ENCODE results near the gene CDH11.

Gene CDH11

GRCh38 chr16:65021852-65022595 is 99.8 kb downstream of the CDH11 start:
- no peaks in the 10 kb centered on the region for H3K9me3 ChIP-seq
- in situ Hi-C loops (cut with MboI; ENCODE audit: low sequenced_read_pairs): no loop called here
- H3K4me3 ChIP-seq: no peak overlapping the region
- no peaks in the 10 kb centered on the region for H3K4me1 ChIP-seq
- no peaks in the 10 kb centered on the region for H3K36me3 ChIP-seq (replicated peaks)
- no peaks in the 10 kb centered on the region for H3K27me3 ChIP-seq (ENCODE audit: low read depth)
- DNase-seq (ENCODE audit: low spot score in 2 of 2): no peak

- no peaks in the 10 kb centered on the region for H3K4me1 ChIP-seq
- no peaks in the 10 kb centered on the region for H3K9me3 ChIP-seq
- H3K4me3 ChIP-seq: no peak overlapping the region
- no peaks in the 10 kb centered on the region for H3K36me3 ChIP-seq (replicated peaks)
- no peaks in the 10 kb centered on the region for H3K27me3 ChIP-seq (ENCODE audit: low read depth)
- no peak for DNase-seq (ENCODE audit: low spot score in 2 of 2)
- in situ Hi-C loops (cut with MboI; ENCODE audit: low sequenced_read_pairs): no loop called here
Observed at GRCh38 chr16:65016754-65017153, 105.1 kb downstream of the CDH11 start.

GRCh38 chr16:65015599-65015998 is 106.3 kb downstream of the CDH11 start:
- Histone ChIP-seq H3K4me1 (no peaks in the 10 kb centered on the region), H3K36me3 (replicated peaks) (no peaks in the 10 kb centered on the region), H3K4me3 (no peak overlapping the region), H3K9me3 (no peaks in the 10 kb centered on the region), H3K27me3 (ENCODE audit: low read depth) (no peaks in the 10 kb centered on the region)
- in situ Hi-C loops (cut with MboI; ENCODE audit: low sequenced_read_pairs): no loop called here
- DNase-seq (ENCODE audit: low spot score in 2 of 2): no peak

GRCh38 chr16:65012357-65012756 is 109.5 kb downstream of the CDH11 start:
- no peaks in the 10 kb centered on the region for H3K36me3 ChIP-seq (replicated peaks)
- no peaks in the 10 kb centered on the region for H3K9me3 ChIP-seq
- no peak for DNase-seq (ENCODE audit: low spot score in 2 of 2)
- in situ Hi-C loops (cut with MboI; ENCODE audit: low sequenced_read_pairs): no loop called here
- no peak overlapping the region for H3K4me3 ChIP-seq
- H3K27me3 ChIP-seq (ENCODE audit: low read depth): no peaks in the 10 kb centered on the region
- H3K4me1 ChIP-seq: no peaks in the 10 kb centered on the region

- in situ Hi-C loops (cut with MboI; ENCODE audit: low sequenced_read_pairs): no loop called here
- Histone ChIP-seq H3K36me3 (replicated peaks) (no peaks in the 10 kb centered on the region), H3K4me1 (no peaks in the 10 kb centered on the region), H3K9me3 (no peaks in the 10 kb centered on the region), H3K4me3 (no peak overlapping the region), H3K27me3 (ENCODE audit: low read depth) (no peaks in the 10 kb centered on the region)
- DNase-seq (ENCODE audit: low spot score in 2 of 2): no peak
Observed at GRCh38 chr16:65010125-65010524, 111.7 kb downstream of the CDH11 start.

- Histone ChIP-seq H3K4me3 (no peak overlapping the region), H3K9me3 (no peaks in the 10 kb centered on the region), H3K27me3 (ENCODE audit: low read depth) (no peaks in the 10 kb centered on the region), H3K36me3 (replicated peaks) (no peaks in the 10 kb centered on the region), H3K4me1 (no peaks in the 10 kb centered on the region)
- no peak for DNase-seq (ENCODE audit: low spot score in 2 of 2)
- in situ Hi-C loops (cut with MboI; ENCODE audit: low sequenced_read_pairs): no loop called here
Observed at GRCh38 chr16:65005696-65006095, 116.2 kb downstream of the CDH11 start.

GRCh38 chr16:65004570-65004969 is 117.3 kb downstream of the CDH11 start:
- no peaks in the 10 kb centered on the region for H3K27me3 ChIP-seq (ENCODE audit: low read depth)
- no peaks in the 10 kb centered on the region for H3K36me3 ChIP-seq (replicated peaks)
- no peak for DNase-seq (ENCODE audit: low spot score in 2 of 2)
- H3K4me1 ChIP-seq: no peaks in the 10 kb centered on the region
- no peak overlapping the region for H3K4me3 ChIP-seq
- no peaks in the 10 kb centered on the region for H3K9me3 ChIP-seq
- in situ Hi-C loops (cut with MboI; ENCODE audit: low sequenced_read_pairs): no loop called here

- Histone ChIP-seq H3K4me3 (no peak overlapping the region), H3K9me3 (no peaks in the 10 kb centered on the region), H3K27me3 (ENCODE audit: low read depth) (no peaks in the 10 kb centered on the region), H3K4me1 (no peaks in the 10 kb centered on the region), H3K36me3 (replicated peaks) (no peaks in the 10 kb centered on the region)
- no peak for DNase-seq (ENCODE audit: low spot score in 2 of 2)
- in situ Hi-C loops (cut with MboI; ENCODE audit: low sequenced_read_pairs): no loop called here
Observed at GRCh38 chr16:65003621-65004020, 118.2 kb downstream of the CDH11 start.

- in situ Hi-C loops (cut with MboI; ENCODE audit: low sequenced_read_pairs): no loop called here
- H3K4me3 ChIP-seq: no peak overlapping the region
- no peaks in the 10 kb centered on the region for H3K9me3 ChIP-seq
- no peaks in the 10 kb centered on the region for H3K36me3 ChIP-seq (replicated peaks)
- H3K4me1 ChIP-seq: no peaks in the 10 kb centered on the region
- no peak for DNase-seq (ENCODE audit: low spot score in 2 of 2)
- H3K27me3 ChIP-seq (ENCODE audit: low read depth): no peaks in the 10 kb centered on the region
Observed at GRCh38 chr16:65002265-65002664, 119.6 kb downstream of the CDH11 start.

GRCh38 chr16:65000654-65001053 is 121.2 kb downstream of the CDH11 start:
- H3K36me3 ChIP-seq (replicated peaks): no peaks in the 10 kb centered on the region
- in situ Hi-C loops (cut with MboI; ENCODE audit: low sequenced_read_pairs): no loop called here
- H3K4me3 ChIP-seq: no peak overlapping the region
- no peaks in the 10 kb centered on the region for H3K9me3 ChIP-seq
- no peak for DNase-seq (ENCODE audit: low spot score in 2 of 2)
- H3K27me3 ChIP-seq (ENCODE audit: low read depth): no peaks in the 10 kb centered on the region
- no peaks in the 10 kb centered on the region for H3K4me1 ChIP-seq

GRCh38 chr16:64997751-64998150 is 124.1 kb downstream of the CDH11 start:
- in situ Hi-C loops (cut with MboI; ENCODE audit: low sequenced_read_pairs): no loop called here
- no peaks in the 10 kb centered on the region for H3K36me3 ChIP-seq (replicated peaks)

GRCh38 chr16:64997121-64997520 is 124.7 kb downstream of the CDH11 start:
- Histone ChIP-seq H3K4me1 (no peaks in the 10 kb centered on the region), H3K27me3 (ENCODE audit: low read depth) (no peaks in the 10 kb centered on the region), H3K4me3 (no peak overlapping the region), H3K36me3 (replicated peaks) (no peaks in the 10 kb centered on the region), H3K9me3 (no peaks in the 10 kb centered on the region)
- DNase-seq (ENCODE audit: low spot score in 2 of 2): no peak
- in situ Hi-C loops (cut with MboI; ENCODE audit: low sequenced_read_pairs): no loop called here

More at GRCh38 chr16:64997751-64998150, 124.1 kb downstream of the CDH11 start:
- no peaks in the 10 kb centered on the region for H3K9me3 ChIP-seq
- H3K4me1 ChIP-seq: no peaks in the 10 kb centered on the region
- DNase-seq (ENCODE audit: low spot score in 2 of 2): no peak
- no peaks in the 10 kb centered on the region for H3K27me3 ChIP-seq (ENCODE audit: low read depth)
- H3K4me3 ChIP-seq: no peak overlapping the region

- no peak overlapping the region for H3K4me3 ChIP-seq
- no peaks in the 10 kb centered on the region for H3K27me3 ChIP-seq (ENCODE audit: low read depth)
- H3K36me3 ChIP-seq (replicated peaks): no peaks in the 10 kb centered on the region
- no peaks in the 10 kb centered on the region for H3K9me3 ChIP-seq
- DNase-seq (ENCODE audit: low spot score in 2 of 2): no peak
- in situ Hi-C loops (cut with MboI; ENCODE audit: low sequenced_read_pairs): no loop called here
- H3K4me1 ChIP-seq: no peaks in the 10 kb centered on the region
Observed at GRCh38 chr16:64996641-64997040, 125.2 kb downstream of the CDH11 start.

GRCh38 chr16:64993464-64993863 is 128.4 kb downstream of the CDH11 start:
- Histone ChIP-seq H3K36me3 (replicated peaks) (no peaks in the 10 kb centered on the region), H3K4me3 (no peak overlapping the region), H3K4me1 (no peaks in the 10 kb centered on the region), H3K9me3 (no peaks in the 10 kb centered on the region), H3K27me3 (ENCODE audit: low read depth) (no peaks in the 10 kb centered on the region)
- in situ Hi-C loops (cut with MboI; ENCODE audit: low sequenced_read_pairs): no loop called here
- DNase-seq (ENCODE audit: low spot score in 2 of 2): no peak

GRCh38 chr16:64991001-64991400 is 130.9 kb downstream of the CDH11 start:
- H3K27me3 ChIP-seq (ENCODE audit: low read depth): no peaks in the 10 kb centered on the region
- in situ Hi-C loops (cut with MboI; ENCODE audit: low sequenced_read_pairs): no loop called here
- no peak for DNase-seq (ENCODE audit: low spot score in 2 of 2)
- no peak overlapping the region for H3K4me3 ChIP-seq
- no peaks in the 10 kb centered on the region for H3K4me1 ChIP-seq
- no peaks in the 10 kb centered on the region for H3K9me3 ChIP-seq
- H3K36me3 ChIP-seq (replicated peaks): no peaks in the 10 kb centered on the region
